Sigmoid colon (tissue), 4 donors: ENCODE data around the gene S100A14.

ENCODE experiments used
- CTCF ChIP-seq, 4 experiments: fragments of 450-650 bp in 3 of 4; fragments of 200-600 bp in 1 of 4; IDR thresholded peaks; one replicate each; pipeline ENCODE4 v1.5.1; 2016 to 2019; ENCODE audit warnings: antibody characterized with exemption in 4 of 4, mild to moderate bottlenecking in 3 of 4, moderate library complexity in 2 of 4
- POLR2A ChIP-seq, 2 donors: fragments of 450-650 bp; IDR thresholded peaks; one replicate each; pipeline ENCODE4 v1.6.1; 2016; ENCODE audit warnings: antibody characterized with exemption in 2 of 2, mild to moderate bottlenecking in 2 of 2, moderate library complexity in 2 of 2
- POLR2AphosphoS5 ChIP-seq, 4 donors: sonication (generic); formaldehyde crosslinking; IDR thresholded peaks; one replicate each; pipeline ENCODE4 v1.6.1; 2017; ENCODE audit warnings: antibody characterized with exemption in 4 of 4

DNA sequence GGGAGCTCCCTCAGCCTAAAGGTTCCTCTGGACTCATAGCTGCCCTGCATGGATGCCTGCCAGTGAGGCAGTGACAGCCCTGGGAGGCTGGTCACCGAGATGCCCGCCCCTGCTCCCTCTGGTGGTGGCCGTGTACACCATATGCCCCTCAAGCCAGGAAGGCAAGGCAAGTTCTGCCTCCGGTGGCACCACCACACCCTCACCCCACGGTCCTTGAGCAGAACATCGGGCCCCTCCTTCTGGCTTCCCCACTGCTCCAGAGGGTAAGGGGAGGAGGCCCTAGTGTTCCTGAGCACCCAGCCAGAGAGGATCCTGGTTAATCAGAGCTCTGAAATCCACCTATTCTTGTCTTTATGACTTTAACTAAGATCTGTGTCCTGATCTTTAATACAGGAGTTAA lies 1.5 kb upstream of the S100A14 start:
- peak in 2 of 4 experiments; percentile 31 to 39 for TF ChIP-seq CTCF (IDR thresholded peaks at IDR 0.05)
- TF ChIP-seq POLR2A (IDR thresholded peaks at IDR 0.05), result no peak
- TF ChIP-seq POLR2AphosphoS5 (IDR thresholded peaks at IDR 0.05), result peak in 1 of 4 donors; percentile 25
